ENCODE results near the gene WNT7B. TPM values are rescaled to one million over a fixed set of nuclear protein-coding genes. Genes with fewer than 3 reads are reported as not detected.

The WNT7B gene
- total RNA-seq, 2 donors from 2014 or later = 0.19 TPM; not detected in 1

DNA sequence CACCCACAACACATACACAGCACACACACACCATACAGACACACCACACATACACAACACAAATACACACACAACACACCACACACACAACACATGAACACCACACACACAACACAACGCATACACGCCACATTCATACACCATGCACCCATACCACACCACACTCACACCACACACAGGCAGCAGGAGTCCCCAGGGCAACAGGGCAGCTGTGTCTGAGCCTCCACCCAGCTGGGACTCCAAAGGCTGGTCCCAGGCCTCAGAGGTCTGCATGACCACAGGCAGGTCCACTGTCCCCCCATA is 3.3 kb upstream of the WNT7B start:
- Histone ChIP-seq H3K27me3 (peaks cover 14 to 18% of the 10 kb centered on the region in 2 donors), H3K9me3 (peaks cover 0 to 4% of the 10 kb centered on the region in 2 donors), H3K4me1 (peaks cover 3 to 34% of the 10 kb centered on the region in 2 donors), H3K36me3 (no peaks in the 10 kb centered on the region), H3K27ac (no peak overlapping the region), H3K4me3 (no peak overlapping the region)
- no peak for DNase-seq (ENCODE audit: low spot score)
- no peak for TF ChIP-seq CTCF (IDR thresholded peaks at IDR 0.05)

DNA sequence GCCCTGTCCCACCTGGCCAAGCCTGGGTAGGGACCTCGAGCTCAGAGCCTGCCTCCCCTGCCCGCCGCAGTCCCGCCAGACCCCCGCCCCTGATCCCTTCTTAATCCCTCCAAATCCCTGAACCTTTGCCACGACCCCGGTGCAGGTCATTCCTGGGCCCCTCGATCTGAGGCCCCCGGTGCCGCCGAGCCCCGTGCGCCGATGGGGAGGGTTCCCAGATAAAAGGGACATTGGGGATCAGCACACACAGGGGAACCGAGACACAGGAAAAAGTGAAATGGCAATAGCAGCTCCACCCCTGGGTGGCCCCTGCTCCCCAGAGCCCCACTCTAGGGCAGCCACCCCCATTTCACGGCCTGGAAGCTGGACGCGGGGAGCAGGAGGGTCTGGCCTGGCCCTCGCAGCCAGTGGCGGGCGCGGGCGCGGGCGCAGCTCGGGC is 1.3 kb upstream of the WNT7B start:
- Histone ChIP-seq H3K36me3 (no peaks in the 10 kb centered on the region), H3K27ac (no peak overlapping the region), H3K27me3 (peaks cover 26 to 34% of the 10 kb centered on the region in 2 donors), H3K4me1 (peaks cover 3 to 34% of the 10 kb centered on the region in 2 donors), H3K9me3 (no peaks in the 10 kb centered on the region), H3K4me3 (peak overlapping the region in 1 of 2 donors; percentile 54)
- TF ChIP-seq CTCF (IDR thresholded peaks at IDR 0.05) = no peak
- DNase-seq (ENCODE audit: low spot score) = no peak

DNA sequence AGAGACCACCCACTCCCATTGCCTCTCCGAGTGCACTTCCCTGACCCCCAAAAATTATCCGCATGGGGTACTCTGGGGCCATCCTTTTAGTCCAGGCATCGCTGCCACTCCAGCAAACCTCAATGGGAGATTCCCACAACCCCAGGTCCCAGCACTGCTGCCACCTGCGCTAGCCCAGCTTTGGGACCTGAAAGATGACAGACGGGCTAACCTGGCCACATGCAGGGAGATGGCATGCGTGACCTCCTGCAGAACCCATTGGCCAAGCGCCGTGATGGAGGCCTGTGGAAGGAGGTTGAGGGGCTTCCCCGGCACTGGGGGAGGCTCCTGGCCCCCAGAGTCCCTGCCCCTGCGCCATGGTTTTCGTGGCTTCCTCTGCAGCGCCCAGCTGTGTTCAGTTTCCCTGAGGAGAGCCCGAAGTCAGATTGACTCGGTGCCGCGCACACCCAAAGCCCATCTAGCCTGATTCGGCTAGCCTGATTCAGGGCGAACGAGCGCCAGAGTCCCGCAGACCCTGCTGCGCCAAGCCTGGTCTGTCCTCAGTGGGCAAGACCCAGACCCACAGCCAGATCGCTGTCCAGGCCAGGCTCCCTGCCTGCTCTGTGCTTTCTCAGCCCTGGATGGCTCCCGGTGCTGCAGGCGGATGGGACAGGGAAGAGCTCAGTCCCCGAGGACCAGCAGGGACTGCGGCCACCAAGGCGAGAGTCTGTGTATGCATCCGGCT is 751 bp upstream of the WNT7B start:
- DNase-seq (ENCODE audit: low spot score) = no peak
- Histone ChIP-seq H3K4me3 (no peak overlapping the region), H3K27me3 (peaks cover 31 to 37% of the 10 kb centered on the region in 2 donors)

DNA sequence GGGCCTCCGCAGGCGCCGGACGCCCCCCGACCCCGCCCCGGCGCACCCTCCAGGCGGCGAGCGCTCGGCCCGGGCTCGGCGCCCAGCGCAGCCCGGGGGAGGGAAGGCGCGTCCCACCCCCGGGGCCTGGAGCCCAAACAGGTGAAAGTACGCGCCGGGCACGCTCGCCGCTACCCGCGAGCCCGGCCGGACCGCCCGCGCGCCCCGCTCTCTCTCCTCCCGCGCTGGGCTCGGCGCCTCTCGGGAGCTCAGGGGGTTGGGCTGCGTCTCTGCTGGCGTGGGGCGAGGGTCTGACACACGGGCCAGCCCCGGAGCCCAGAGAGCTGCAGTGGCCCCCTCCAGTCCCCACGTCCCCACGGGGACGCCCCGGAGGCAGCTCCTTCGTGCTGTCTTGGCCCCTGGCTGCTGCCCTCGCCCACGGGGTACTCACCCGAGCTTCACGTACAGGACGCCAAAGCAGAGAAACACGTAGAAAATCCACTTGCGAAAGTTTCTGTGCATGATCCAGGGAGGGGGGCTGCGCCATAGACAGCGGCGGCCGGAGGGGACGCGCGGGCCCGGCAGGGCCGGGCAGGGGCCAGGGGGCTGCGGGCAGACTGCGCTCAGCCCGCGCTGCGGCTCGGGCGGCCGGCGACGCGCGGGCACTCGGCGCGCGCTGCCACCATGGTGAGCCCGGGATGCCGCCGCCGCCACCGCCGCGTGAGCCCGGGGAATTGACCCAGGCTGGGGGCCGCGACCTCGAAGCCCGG is 534 bp downstream of the WNT7B start:
- no peak for TF ChIP-seq CTCF (IDR thresholded peaks at IDR 0.05)
- Histone ChIP-seq H3K27ac (no peak overlapping the region), H3K4me1 (peaks cover 3 to 45% of the 10 kb centered on the region in 2 donors), H3K27me3 (peaks cover 33 to 48% of the 10 kb centered on the region in 2 donors), H3K36me3 (no peaks in the 10 kb centered on the region), H3K9me3 (no peaks in the 10 kb centered on the region), H3K4me3 (peak overlapping the region in 1 of 2 donors; percentile 40)
- DNase-seq (ENCODE audit: low spot score) = no peak

More for the DNA sequence above, 751 bp upstream of the WNT7B start:
- TF ChIP-seq CTCF (IDR thresholded peaks at IDR 0.05) = no peak
- Histone ChIP-seq H3K9me3 (no peaks in the 10 kb centered on the region), H3K4me1 (peaks cover 3 to 34% of the 10 kb centered on the region in 2 donors), H3K27ac (no peak overlapping the region), H3K36me3 (no peaks in the 10 kb centered on the region)

DNA sequence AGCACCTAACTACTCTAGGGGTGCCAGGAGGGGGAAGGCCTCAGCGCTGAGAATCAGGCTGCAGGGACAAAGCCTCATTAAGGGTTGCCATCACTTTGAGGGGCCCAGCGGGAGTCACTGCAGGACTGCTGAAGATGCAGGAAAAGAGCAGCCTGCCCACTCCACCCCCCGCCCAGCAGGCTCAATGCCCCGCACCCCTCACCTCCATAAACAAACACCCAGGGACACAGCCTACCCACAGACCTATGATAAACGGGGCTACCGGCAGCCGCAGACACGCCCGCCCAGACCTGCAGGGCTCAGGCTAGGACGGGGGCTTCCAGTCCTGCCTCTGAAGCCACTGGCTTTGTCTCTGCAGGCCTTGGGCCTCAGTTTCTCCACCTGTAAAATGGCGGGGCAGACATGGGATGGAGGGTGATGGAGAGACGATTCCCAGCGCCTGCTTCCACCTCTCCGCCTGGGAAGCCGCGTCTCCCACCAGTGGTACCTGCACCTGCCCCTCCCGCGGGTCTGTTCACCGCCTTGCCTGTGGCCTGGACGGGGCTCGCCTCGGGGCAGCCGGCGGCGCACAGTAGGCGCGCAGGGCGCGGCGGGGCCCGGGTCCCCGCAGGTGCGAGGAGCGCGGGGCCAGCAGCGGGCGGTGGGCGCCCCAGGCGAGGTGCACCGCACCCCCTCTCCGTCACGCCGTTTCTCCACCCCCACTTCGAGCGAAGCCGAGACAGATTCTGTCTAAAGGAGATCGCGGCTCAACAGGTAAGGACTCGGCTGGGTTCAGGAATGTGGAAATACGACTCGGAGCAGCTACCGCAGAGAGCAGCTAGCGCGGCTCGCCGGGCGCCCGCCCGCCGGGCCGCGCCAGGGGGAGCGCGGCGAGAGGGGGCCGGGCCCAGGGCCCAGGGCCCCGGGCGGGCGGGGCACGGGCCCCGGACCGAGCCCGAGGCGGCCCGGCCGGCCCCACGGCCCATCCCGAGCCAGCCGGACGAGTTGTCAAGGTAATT is 1.5 kb downstream of the WNT7B start:
- no peak for TF ChIP-seq CTCF (IDR thresholded peaks at IDR 0.05)
- Histone ChIP-seq H3K4me3 (no peak overlapping the region), H3K36me3 (no peaks in the 10 kb centered on the region), H3K9me3 (no peaks in the 10 kb centered on the region), H3K27me3 (peaks cover 39 to 58% of the 10 kb centered on the region in 2 donors), H3K4me1 (peaks cover 3 to 54% of the 10 kb centered on the region in 2 donors), H3K27ac (no peak overlapping the region)
- DNase-seq (ENCODE audit: low spot score) = no peak
